Chondrocyte (in vitro differentiated cells): ENCODE measurements around the gene CLMN. TPM values are rescaled to one million over a fixed set of nuclear protein-coding genes. Genes with fewer than 3 reads are reported as not detected.

Experiments
- DNase-seq: peaks from one replicate; pipeline ENCODE4 v3.0.0; 2021; ENCODE audit warnings: mixed read lengths, low spot score
- H3K27ac Mint-ChIP-seq: one replicate; pipeline ENCODE4 v1.8.0; 2021; ENCODE audit warnings: mild to moderate bottlenecking, moderate library complexity, mixed read lengths; ENCODE audit not compliant: unreplicated experiment
- H3K27me3 Mint-ChIP-seq: 2 replicates; pipeline ENCODE4 v1.8.0; 2021; ENCODE audit warnings: low read depth, mixed read lengths
- H3K36me3 Mint-ChIP-seq: 2 replicates; pipeline ENCODE4 v1.8.0; 2021; ENCODE audit warnings: low read depth, mixed read lengths
- H3K4me1 Mint-ChIP-seq: 2 replicates; pipeline ENCODE4 v1.8.0; 2021; ENCODE audit warnings: low read depth, mild to moderate bottlenecking, mixed read lengths
- H3K4me3 Mint-ChIP-seq: one replicate; pipeline ENCODE4 v1.8.0; 2021; ENCODE audit warnings: mild to moderate bottlenecking, moderate library complexity, mixed read lengths; ENCODE audit not compliant: unreplicated experiment
- H3K9me3 Mint-ChIP-seq: 2 replicates; pipeline ENCODE4 v1.8.0; 2021; ENCODE audit warnings: low read depth, mixed read lengths
- CTCF ChIP-seq: fragments of 200-600 bp; sonication (generic); IDR thresholded peaks from 2 replicates; pipeline ENCODE4 v1.5.0; 2021; ENCODE audit warnings: antibody characterized with exemption, mild to moderate bottlenecking, moderate library complexity
- total RNA-seq: library from RNA; stranded (reverse); gene quantifications from 3 replicates; pipeline ENCODE4 v1.2.1, GENCODE V29; 2021

Gene CLMN
- total RNA-seq, 1 donor from 2014 or later = 7.3 TPM

- Mint-ChIP-seq H3K4me1 (no peaks in the 10 kb centered on the region), H3K27ac (no peak overlapping the region), H3K4me3 (no peak overlapping the region), H3K9me3 (peaks cover 13% of the 10 kb centered on the region), H3K36me3 (peaks cover 3% of the 10 kb centered on the region), H3K27me3 (peaks cover 8% of the 10 kb centered on the region)
- TF ChIP-seq CTCF = no peak
- DNase-seq = no peak
These were observed 35.1 kb upstream of the CLMN start for GRCh38 chr14:95354834-95355233.

GRCh38 chr14:95353664-95354063 lies 34.0 kb upstream of the CLMN start:
- H3K9me3 Mint-ChIP-seq = peaks cover 13% of the 10 kb centered on the region
- no peak for DNase-seq
- H3K36me3 Mint-ChIP-seq = peaks cover 3% of the 10 kb centered on the region
- H3K27ac Mint-ChIP-seq = no peak overlapping the region
- H3K4me1 Mint-ChIP-seq = no peaks in the 10 kb centered on the region
- peaks cover 13% of the 10 kb centered on the region for H3K27me3 Mint-ChIP-seq
- H3K4me3 Mint-ChIP-seq = no peak overlapping the region
- no peak for TF ChIP-seq CTCF

- Mint-ChIP-seq H3K4me3 (no peak overlapping the region), H3K27me3 (peaks cover 16% of the 10 kb centered on the region), H3K4me1 (no peaks in the 10 kb centered on the region), H3K27ac (no peak overlapping the region), H3K9me3 (peaks cover 13% of the 10 kb centered on the region), H3K36me3 (peaks cover 3% of the 10 kb centered on the region)
- TF ChIP-seq CTCF = no peak
- DNase-seq = no peak
These were observed 33.3 kb upstream of the CLMN start for GRCh38 chr14:95353007-95353406.

GRCh38 chr14:95352481-95352880 lies 32.8 kb upstream of the CLMN start:
- Mint-ChIP-seq H3K36me3 (peaks cover 3% of the 10 kb centered on the region), H3K27ac (no peak overlapping the region), H3K27me3 (peaks cover 19% of the 10 kb centered on the region), H3K4me3 (no peak overlapping the region), H3K4me1 (no peaks in the 10 kb centered on the region), H3K9me3 (peaks cover 13% of the 10 kb centered on the region)
- TF ChIP-seq CTCF = no peak
- no peak for DNase-seq

GRCh38 chr14:95349241-95349640 lies 29.5 kb upstream of the CLMN start:
- TF ChIP-seq CTCF = no peak
- Mint-ChIP-seq H3K4me3 (no peak overlapping the region), H3K9me3 (peaks cover 5% of the 10 kb centered on the region), H3K36me3 (peaks cover 3% of the 10 kb centered on the region), H3K27me3 (peaks cover 19% of the 10 kb centered on the region), H3K4me1 (no peaks in the 10 kb centered on the region), H3K27ac (no peak overlapping the region)
- DNase-seq = no peak
